ENCODE measurements around the gene APCDD1L.

DNA sequence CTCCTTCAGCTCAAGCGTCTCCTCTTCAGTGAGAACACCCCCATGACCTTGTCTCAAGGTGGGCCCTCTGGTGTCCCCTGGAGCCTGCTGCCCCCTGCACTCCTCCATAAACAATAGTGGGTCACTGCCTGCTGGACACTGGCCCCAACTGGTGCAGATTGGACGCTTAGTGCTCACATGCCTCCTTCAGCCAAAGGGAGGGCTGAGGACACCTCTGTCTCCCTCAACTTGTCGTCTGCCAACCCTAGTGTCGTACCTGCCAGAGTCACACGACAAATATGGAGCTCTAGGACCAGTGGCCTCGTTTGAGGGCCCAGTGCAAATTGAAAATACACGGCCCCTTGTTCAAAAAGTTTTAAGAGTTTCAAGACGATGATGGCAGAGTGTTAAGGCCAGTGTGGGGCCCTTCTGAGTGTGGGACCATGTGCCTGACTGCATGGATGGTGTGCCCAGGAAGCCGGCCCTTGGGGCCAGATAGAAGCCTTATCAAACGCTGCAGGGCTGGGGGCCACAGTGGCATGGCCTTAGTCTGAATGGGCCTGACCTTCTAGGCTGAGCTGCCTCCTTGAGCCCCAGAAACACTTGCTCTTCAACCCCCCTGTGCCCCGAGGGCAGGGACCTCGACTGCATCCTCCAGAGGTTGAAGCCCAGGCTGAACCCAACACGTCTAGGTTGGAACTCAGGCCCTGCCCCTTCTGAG, 20.1 kb downstream of the APCDD1L start:
- TF ChIP-seq, protein P1, sequence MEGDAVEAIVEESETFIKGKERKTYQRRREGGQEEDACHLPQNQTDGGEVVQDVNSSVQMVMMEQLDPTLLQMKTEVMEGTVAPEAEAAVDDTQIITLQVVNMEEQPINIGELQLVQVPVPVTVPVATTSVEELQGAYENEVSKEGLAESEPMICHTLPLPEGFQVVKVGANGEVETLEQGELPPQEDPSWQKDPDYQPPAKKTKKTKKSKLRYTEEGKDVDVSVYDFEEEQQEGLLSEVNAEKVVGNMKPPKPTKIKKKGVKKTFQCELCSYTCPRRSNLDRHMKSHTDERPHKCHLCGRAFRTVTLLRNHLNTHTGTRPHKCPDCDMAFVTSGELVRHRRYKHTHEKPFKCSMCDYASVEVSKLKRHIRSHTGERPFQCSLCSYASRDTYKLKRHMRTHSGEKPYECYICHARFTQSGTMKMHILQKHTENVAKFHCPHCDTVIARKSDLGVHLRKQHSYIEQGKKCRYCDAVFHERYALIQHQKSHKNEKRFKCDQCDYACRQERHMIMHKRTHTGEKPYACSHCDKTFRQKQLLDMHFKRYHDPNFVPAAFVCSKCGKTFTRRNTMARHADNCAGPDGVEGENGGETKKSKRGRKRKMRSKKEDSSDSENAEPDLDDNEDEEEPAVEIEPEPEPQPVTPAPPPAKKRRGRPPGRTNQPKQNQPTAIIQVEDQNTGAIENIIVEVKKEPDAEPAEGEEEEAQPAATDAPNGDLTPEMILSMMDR (IDR thresholded peaks at IDR 0.05; ENCODE audit: insufficient read depth, low read length, poor library complexity, severe bottlenecking), result no peak
- TF ChIP-seq EZH2phosphoT487 (conservative IDR thresholded peaks at IDR 0.05; ENCODE audit: low read length), result no peak
